HG03558 (cell line): ENCODE measurements around the gene SLC6A3.
"Not testable (repeated sequence)": the region's sequence is repeated elsewhere in the genome, so short reads cannot be mapped to it uniquely, and the experiment has no call there.

ENCODE experiments used
- ATAC-seq: cut with Tn5 transposase; IDR thresholded peaks from one replicate; pipeline ENCODE4 v1.9.1; 2021; ENCODE audit warnings: moderate number of reproducible peaks; ENCODE audit not compliant: unreplicated experiment; ENCODE audit errors: extremely low read depth

The SLC6A3 gene

GRCh38 chr5:1376981-1377380, 68.3 kb downstream of the SLC6A3 start:
- ATAC-seq, result no peak

GRCh38 chr5:1375871-1376810, 69.1 kb downstream of the SLC6A3 start:
- ATAC-seq, result no peak

GRCh38 chr5:1374679-1375055, 70.6 kb downstream of the SLC6A3 start:
- no peak for ATAC-seq

- ATAC-seq, result no peak
These were observed 71.1 kb downstream of the SLC6A3 start for GRCh38 chr5:1374030-1374678.

- ATAC-seq, result not testable (repeated sequence)
These were observed 73.3 kb downstream of the SLC6A3 start for GRCh38 chr5:1371972-1372342.

GRCh38 chr5:1371218-1371971, 73.8 kb downstream of the SLC6A3 start:
- no peak for ATAC-seq

- ATAC-seq, result no peak
These were observed 75.2 kb downstream of the SLC6A3 start for GRCh38 chr5:1370006-1370405.

GRCh38 chr5:1368756-1369155, 76.5 kb downstream of the SLC6A3 start:
- ATAC-seq, result no peak

- no peak for ATAC-seq
These were observed 77.0 kb downstream of the SLC6A3 start for GRCh38 chr5:1368236-1368635.

GRCh38 chr5:1367149-1367548, 78.1 kb downstream of the SLC6A3 start:
- no peak for ATAC-seq

GRCh38 chr5:1366514-1366913, 78.7 kb downstream of the SLC6A3 start:
- ATAC-seq, result no peak

- no peak for ATAC-seq
These were observed 81.0 kb downstream of the SLC6A3 start for GRCh38 chr5:1364211-1364610.

- ATAC-seq, result no peak
These were observed 81.7 kb downstream of the SLC6A3 start for GRCh38 chr5:1363581-1363980.

- no peak for ATAC-seq
These were observed 82.1 kb downstream of the SLC6A3 start for GRCh38 chr5:1363160-1363559.

GRCh38 chr5:1362242-1363015, 82.8 kb downstream of the SLC6A3 start:
- no peak for ATAC-seq

GRCh38 chr5:1360861-1361260, 84.4 kb downstream of the SLC6A3 start:
- ATAC-seq, result no peak

- not testable (repeated sequence) for ATAC-seq
These were observed 84.9 kb downstream of the SLC6A3 start for GRCh38 chr5:1360367-1360766.

- no peak for ATAC-seq
These were observed 85.5 kb downstream of the SLC6A3 start for GRCh38 chr5:1359713-1360112.

- no peak for ATAC-seq
These were observed 86.1 kb downstream of the SLC6A3 start for GRCh38 chr5:1359031-1359645.

- ATAC-seq, result no peak
These were observed 86.6 kb downstream of the SLC6A3 start for GRCh38 chr5:1358726-1359025.
